Skin epidermis (tissue), 12 donors: ENCODE results near the gene B3GAT2.

Source experiments
- H3K27ac ChIP-seq, 21 experiments: fragments of 200-600 bp; sonication (generic) in 11 of 21; one replicate each; pipeline ENCODE4 v1.5.0; 2020; ENCODE audit warnings: mild to moderate bottlenecking in 3 of 21, inconsistent platforms in 2 of 21, moderate library complexity in 2 of 21
- H3K4me3 ChIP-seq, 7 experiments: fragments of 200-600 bp; sonication (generic) in 2 of 7; one replicate each; pipeline ENCODE4 v1.5.0; 2020; ENCODE audit warnings: inconsistent platforms in 2 of 7, mild to moderate bottlenecking in 2 of 7, moderate library complexity in 1 of 7

The B3GAT2 gene

GRCh38 chr6:70903665-70904452, 53.0 kb downstream of the B3GAT2 start:
- no peak overlapping the region for H3K27ac ChIP-seq

GRCh38 chr6:70901324-70901723, 55.5 kb downstream of the B3GAT2 start:
- Histone ChIP-seq H3K4me3 (no peak overlapping the region), H3K27ac (no peak overlapping the region)

More at GRCh38 chr6:70903665-70904452, 53.0 kb downstream of the B3GAT2 start:
- H3K4me3 ChIP-seq = no peak overlapping the region

GRCh38 chr6:70900047-70900446, 56.8 kb downstream of the B3GAT2 start:
- Histone ChIP-seq H3K4me3 (no peak overlapping the region), H3K27ac (no peak overlapping the region)

DNA sequence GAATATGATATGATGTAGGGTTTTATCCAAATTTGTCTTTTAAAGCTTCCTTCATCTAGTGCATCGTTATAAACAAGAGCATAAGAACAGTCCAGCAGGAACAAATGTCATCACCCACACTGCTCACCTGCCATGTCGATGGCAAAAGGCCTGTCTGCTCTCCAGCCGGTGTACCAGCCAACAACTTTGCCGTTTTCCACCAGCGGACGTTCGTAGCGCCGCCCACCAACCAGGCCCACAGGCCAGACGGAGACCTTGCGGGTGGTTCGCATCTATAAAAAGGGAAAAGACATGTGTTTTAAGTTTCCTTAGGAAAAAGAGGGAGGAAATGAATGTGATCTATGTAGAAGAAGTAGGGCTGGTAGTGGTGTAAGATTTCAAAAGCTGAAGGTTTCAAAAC, 62.9 kb downstream of the B3GAT2 start:
- Histone ChIP-seq H3K27ac (no peak overlapping the region), H3K4me3 (no peak overlapping the region)

DNA sequence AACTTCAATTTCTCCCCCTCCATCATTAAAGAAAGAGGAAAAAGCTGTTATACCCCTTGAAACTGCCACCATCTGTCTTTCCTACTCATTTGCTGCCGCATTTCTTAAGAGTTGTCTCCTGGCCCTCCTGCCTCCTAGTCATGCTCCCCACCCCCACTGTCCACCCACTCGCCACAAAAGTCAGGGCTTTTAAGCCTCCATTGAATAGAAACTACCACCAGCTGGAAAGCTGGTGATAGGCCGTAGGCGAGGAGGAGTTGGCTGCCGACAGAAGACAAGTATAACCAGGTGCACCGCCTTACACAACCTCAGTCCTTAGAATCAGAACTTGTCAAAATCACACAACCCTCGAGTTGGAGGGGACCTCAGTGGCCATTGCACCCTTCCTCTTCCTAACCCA, 67.6 kb downstream of the B3GAT2 start:
- H3K4me3 ChIP-seq = no peak overlapping the region
- H3K27ac ChIP-seq = peak overlapping the region in 1 of 21 experiments; percentile 31

GRCh38 chr6:70886661-70887060, 70.2 kb downstream of the B3GAT2 start:
- no peak overlapping the region for H3K27ac ChIP-seq
- H3K4me3 ChIP-seq = no peak overlapping the region

- H3K4me3 ChIP-seq = no peak overlapping the region
Measured at GRCh38 chr6:70886071-70886470, 70.8 kb downstream of the B3GAT2 start.

GRCh38 chr6:70884074-70884983, 72.5 kb downstream of the B3GAT2 start:
- no peak overlapping the region for H3K27ac ChIP-seq
- H3K4me3 ChIP-seq = no peak overlapping the region

More at GRCh38 chr6:70886071-70886470, 70.8 kb downstream of the B3GAT2 start:
- no peak overlapping the region for H3K27ac ChIP-seq

DNA sequence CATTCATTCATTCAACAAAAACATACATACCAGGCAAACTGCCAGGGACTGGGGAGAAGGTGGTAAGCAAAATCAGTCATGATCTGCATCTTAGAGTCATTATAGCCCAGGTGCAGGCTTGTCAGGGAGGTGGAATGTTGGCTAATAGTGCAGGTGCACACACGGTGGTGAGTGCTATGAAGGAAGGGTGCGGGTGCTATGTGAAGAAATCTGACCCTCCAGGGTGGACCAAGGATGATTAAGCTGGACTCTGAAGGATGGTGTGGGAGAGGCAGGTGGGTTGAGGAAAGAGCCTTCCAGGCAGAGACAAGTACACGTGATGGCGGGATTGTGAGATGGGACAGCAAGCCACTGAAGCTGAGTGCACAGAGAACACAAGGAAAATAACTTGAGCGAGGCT, 77.4 kb downstream of the B3GAT2 start:
- no peak overlapping the region for H3K4me3 ChIP-seq

DNA sequence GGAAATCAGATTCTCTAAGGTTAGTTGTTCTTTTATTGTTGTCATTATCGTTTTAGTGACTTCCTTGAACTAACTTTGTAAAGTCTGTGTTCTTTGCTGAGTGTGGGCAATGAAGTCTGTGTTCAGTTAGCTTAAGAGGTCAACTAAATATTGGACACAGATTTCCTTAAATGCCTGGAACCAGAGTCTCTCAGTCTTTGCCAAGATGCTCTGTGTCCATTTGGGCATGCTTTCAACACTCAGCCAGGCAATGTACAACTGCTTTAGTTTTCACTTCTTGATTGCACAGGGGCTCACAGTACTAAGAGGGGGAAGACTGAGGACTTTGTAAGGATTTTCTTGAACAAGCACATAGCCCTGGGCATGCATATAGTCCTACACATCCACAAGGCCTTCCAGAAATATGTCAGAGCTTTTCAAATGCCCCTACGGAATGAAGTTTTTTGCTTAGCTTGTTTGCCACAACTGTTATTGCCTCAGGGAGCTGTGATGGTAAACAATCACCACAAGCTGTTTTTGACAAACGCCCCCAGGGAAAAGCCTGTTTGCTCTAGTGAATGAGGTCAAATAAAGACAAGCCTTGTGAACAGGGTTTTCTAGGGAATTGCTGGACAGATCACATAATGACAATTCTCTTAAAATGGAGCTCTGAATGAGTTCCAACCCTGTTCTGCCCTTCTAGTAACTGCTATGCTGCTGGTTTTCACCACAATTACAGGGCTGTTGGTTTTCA, 82.5 kb downstream of the B3GAT2 start:
- Histone ChIP-seq H3K27ac (no peak overlapping the region), H3K4me3 (no peak overlapping the region)

More for the DNA sequence above, 77.4 kb downstream of the B3GAT2 start:
- no peak overlapping the region for H3K27ac ChIP-seq

DNA sequence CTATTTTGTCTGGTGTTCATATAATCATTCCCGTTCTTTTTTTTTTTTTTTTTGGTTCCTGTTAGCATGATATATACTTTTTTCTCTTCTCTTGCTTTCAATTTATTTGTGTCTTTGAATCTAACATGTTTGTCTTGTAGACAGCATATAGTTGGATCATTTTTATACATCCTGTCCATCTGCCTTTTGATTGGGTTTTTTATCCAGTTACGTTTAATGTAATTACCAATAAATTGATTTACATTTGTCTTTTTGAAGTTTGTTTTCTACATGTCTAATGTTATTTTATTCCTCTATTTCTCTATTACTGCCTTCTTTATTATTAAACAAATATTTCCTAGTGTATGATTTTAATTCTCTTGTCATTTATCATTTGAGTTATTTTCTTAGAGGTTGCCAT, 84.4 kb downstream of the B3GAT2 start:
- no peak overlapping the region for H3K4me3 ChIP-seq
- H3K27ac ChIP-seq = no peak overlapping the region

GRCh38 chr6:70864401-70864800, 92.5 kb downstream of the B3GAT2 start:
- H3K4me3 ChIP-seq = no peak overlapping the region
- H3K27ac ChIP-seq = no peak overlapping the region

DNA sequence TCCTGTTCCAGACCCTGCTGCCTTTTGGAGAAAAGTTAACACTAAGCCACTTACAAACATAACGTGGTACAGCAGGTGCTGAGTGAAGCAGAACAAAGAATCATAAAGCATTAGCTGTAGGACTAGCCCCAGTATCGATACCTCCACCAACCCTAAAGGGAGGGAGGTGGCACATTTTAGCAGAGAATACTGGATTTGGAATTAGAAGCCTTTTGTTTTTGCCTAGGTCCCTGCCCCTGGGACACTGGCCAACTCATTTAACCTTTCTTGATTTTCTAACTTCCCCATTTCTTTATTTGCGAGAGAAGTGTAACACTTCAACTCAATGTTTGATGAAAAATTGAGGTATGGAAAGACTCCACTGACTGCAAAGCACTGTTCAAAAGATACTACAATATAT, 93.5 kb downstream of the B3GAT2 start:
- no peak overlapping the region for H3K27ac ChIP-seq
- no peak overlapping the region for H3K4me3 ChIP-seq

DNA sequence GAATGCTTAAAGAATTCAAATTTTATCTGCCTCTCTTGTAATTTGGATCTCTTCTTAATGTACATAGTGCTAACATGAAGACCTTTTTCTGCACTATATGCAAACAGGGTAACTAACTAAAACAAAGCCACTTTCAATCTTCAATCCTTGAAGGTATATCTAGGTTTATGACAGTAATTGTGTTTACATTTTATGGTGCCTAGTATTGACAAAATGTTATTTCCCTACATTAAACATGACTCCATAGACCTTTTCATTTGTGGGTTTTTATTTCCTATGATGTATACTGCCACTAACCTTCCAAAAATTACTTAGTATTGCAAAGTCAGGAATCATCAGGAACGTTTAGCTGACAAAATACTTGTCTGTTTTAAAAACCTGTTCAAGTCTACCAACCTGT, 95.9 kb downstream of the B3GAT2 start:
- H3K27ac ChIP-seq = no peak overlapping the region

GRCh38 chr6:70860045-70860444, 96.8 kb downstream of the B3GAT2 start:
- Histone ChIP-seq H3K4me3 (no peak overlapping the region), H3K27ac (no peak overlapping the region)

More for the DNA sequence above, 95.9 kb downstream of the B3GAT2 start:
- H3K4me3 ChIP-seq = no peak overlapping the region

DNA sequence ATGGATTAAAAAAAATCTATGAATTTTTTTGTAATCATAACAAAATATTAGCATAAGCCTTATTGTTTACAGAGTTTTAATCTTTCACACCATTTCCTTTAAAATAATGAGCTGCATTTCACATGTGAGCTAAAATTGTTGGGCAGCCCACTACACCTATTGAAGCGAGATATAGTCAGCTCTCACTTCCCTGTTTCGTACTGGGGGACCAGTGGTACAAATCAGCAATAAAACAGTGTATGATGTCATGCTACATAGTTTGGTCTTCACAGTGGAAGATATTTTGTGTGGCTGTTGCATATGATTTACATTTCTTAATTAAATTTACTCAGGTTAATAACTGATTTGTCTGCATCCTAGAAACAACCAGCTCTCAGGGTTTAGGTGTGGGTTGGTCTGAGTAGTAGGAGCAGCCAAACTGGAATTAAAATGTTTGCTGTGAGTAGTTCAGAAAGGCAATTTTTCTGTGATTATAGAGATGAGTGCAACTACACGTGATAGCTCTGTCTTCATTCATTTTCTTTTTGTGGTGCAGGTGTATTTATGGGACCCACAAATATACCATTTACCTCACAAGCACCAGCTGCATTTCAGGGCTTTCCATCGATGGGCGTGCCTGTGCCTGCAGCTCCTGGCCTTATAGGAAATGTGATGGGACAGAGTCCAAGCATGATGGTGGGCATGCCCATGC, 99.3 kb downstream of the B3GAT2 start:
- Histone ChIP-seq H3K27ac (no peak overlapping the region), H3K4me3 (no peak overlapping the region)

DNA sequence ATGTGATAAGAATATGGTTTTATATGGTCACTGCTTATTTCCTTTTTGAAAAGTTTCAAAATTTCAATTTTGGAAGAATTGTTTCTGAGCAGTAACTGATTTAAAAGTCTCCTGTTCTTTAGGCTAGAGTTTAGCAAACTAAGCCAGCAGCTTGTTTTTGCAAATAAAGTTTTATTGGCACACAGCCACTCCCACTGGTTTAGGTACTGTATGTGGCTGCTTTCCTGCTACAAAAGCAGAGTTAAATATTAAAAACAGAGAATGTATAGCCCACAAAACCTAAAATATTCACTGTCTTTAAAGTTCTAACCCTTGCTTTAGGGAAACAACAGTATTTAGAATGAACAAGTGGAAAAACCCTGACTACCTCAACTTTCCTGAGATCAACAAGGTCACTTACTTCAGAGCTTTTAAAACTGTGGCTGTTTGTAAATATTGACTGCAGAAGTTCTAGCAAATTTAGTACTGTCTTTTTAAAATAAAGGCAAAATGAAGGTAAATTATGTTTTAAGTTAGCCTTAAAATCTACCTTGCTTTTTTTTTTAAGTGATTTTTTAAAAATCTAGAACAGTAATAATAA, 104.1 kb downstream of the B3GAT2 start:
- Histone ChIP-seq H3K4me3 (no peak overlapping the region), H3K27ac (no peak overlapping the region)

DNA sequence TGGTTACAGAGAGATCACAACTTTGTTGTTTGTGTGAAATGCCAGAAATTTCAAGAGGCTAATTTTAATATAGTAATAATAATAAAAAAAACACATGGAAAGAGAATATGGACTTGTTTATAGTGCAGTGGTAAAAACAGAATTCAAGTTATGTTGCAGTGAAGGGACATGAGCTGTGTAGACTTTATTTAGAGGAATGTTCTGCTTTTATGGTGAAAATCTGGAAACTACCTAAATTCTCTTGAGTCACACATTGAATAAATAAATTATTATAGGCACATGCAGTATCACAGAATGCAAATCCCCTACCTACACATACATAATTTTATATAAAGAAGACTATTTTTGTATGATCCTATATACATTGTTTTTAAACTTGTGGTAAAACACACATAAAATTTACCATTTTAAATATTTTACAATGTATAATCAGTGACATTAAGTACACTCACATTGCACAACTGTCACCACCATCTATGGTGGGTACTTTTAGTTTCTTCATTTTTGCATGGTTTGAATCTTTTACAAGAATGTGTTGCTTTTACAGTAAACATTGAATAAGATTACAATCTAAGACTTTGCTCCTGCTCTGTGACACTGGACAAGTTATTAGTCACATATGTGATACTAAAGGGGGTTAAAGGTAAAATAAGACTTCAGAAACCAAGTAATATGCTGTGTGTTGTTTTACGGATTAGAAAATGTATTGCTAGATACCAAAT, 107.4 kb downstream of the B3GAT2 start:
- H3K4me3 ChIP-seq = no peak overlapping the region
- H3K27ac ChIP-seq = no peak overlapping the region
